HepG2 (cell line): ENCODE data around the gene RRP9.

Source experiments
- CEBPG ChIP-seq: IDR thresholded peaks from 2 replicates; pipeline ENCODE4 v1.6.1; 2016
- CTCF ChIP-seq: sonication (generic); formaldehyde crosslinking; IDR thresholded peaks from 2 replicates; pipeline ENCODE4 v1.5.0; 2020; ENCODE audit warnings: mild to moderate bottlenecking, missing genetic modification reagents, moderate library complexity
- ETV6 ChIP-seq: sonication (generic); formaldehyde crosslinking; conservative IDR thresholded peaks from 2 replicates; pipeline ENCODE4 v1.4.0; 2020; ENCODE audit warnings: missing genetic modification reagents
- GABPA ChIP-seq, 2 experiments: IDR thresholded peaks; 2 replicates each; pipeline ENCODE4 v1.6.1; 2011 to 2016; ENCODE audit warnings: low read depth in 2 of 2, low read length in 1 of 2, missing biosample characterization in 1 of 2, missing genetic modification characterization in 1 of 2
- MED1 ChIP-seq: sonication (generic); formaldehyde crosslinking; IDR thresholded peaks from 2 replicates; pipeline ENCODE4 v1.4.0; 2020; ENCODE audit warnings: missing genetic modification reagents
- POLR2AphosphoS5 ChIP-seq: IDR thresholded peaks from 2 replicates; pipeline ENCODE4 v1.6.1; 2012; ENCODE audit warnings: low read depth, low read length
- REPIN1 ChIP-seq: sonication (generic); formaldehyde crosslinking; IDR thresholded peaks from 2 replicates; pipeline ENCODE4 v1.8.0; 2022; ENCODE audit warnings: missing genetic modification reagents, low read depth, mild to moderate bottlenecking, borderline replicate concordance
- SIN3A ChIP-seq: IDR thresholded peaks from 2 replicates; pipeline ENCODE4 v1.6.1; 2011; ENCODE audit warnings: low read depth, mild to moderate bottlenecking, control low read depth, low read length, borderline replicate concordance
- TARDBP ChIP-seq: sonication (generic); formaldehyde crosslinking; IDR thresholded peaks from 2 replicates; pipeline ENCODE4 v1.8.0; 2022; ENCODE audit warnings: mild to moderate bottlenecking, missing genetic modification reagents
- U2AF1 ChIP-seq: fragments of 200-400 bp; formaldehyde crosslinking; optimal IDR thresholded peaks from 2 replicates; pipeline ENCODE3; 2017; ENCODE audit warnings: mild to moderate bottlenecking, low read depth, low read length
- ZNF652 ChIP-seq: IDR thresholded peaks from 2 replicates; pipeline ENCODE4 v1.6.1; 2016; ENCODE audit warnings: low read depth, borderline replicate concordance
- ZNF674 ChIP-seq: sonication (generic); formaldehyde crosslinking; IDR thresholded peaks from 2 replicates; pipeline ENCODE4 v1.5.0; 2020; ENCODE audit warnings: low read depth, mild to moderate bottlenecking, missing genetic modification reagents
- ZNF878 ChIP-seq: sonication (generic); formaldehyde crosslinking; IDR thresholded peaks from 2 replicates; pipeline ENCODE4 v1.8.1; 2023; ENCODE audit warnings: mild to moderate bottlenecking, missing genetic modification reagents, moderate library complexity
- TF ChIP-seq, protein P1 (sequence below): sonication (generic); formaldehyde crosslinking; IDR thresholded peaks from 2 replicates; pipeline ENCODE4 v1.8.0; 2022; ENCODE audit warnings: mild to moderate bottlenecking, missing genetic modification reagents, moderate library complexity

DNA sequence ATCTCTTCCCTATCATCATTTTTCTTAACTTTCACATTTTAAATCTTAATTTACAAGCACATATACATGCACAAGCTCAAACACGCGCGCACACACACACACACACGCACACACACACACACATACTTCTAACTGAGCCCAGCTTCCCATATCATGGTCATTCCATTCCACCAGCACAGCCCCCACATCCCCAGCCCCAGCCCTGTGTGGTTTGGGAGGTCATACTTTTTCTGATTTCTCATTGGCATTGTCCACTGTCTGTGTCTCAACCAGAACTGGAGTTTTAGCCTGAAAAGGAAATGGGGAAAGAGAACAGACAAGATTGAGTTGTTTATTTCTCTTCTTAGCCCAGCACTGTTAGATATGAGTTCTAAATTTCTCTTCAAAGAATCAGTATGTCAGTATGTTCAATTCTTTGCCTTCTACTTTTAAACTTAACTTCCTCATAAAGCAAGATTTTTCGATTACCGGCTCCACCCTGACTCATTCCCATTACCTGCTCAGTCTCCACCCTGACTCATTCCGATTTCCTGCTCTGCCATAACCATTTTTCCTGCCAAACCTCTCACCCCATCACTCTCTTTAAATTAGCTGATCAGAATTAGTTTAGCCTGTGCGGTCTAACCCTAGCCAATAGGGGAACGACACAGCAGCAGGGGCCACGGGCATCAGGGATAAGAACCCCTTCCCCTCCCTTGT is 44.9 kb downstream of the RRP9 start:
- TF ChIP-seq ETV6 (CRISPR knock-in tag) (no peak), ZNF878 (CRISPR knock-in tag) (no peak), REPIN1 (CRISPR knock-in tag) (no peak), TARDBP (CRISPR knock-in tag) (no peak), GABPA (IDR thresholded peaks at IDR 0.05; ENCODE audit: low read depth, low read length) (no peak), GABPA (CRISPR knock-in tag; IDR thresholded peaks at IDR 0.05; ENCODE audit: low read depth) (no peak), ZNF674 (no peak), CEBPG (CRISPR knock-in tag) (no peak), MED1 (CRISPR knock-in tag) (no peak), POLR2AphosphoS5 (no peak), SIN3A (no peak), U2AF1 (no peak), ZNF652 (no peak), CTCF (CRISPR knock-in tag) (no peak)
- TF ChIP-seq, protein P1, sequence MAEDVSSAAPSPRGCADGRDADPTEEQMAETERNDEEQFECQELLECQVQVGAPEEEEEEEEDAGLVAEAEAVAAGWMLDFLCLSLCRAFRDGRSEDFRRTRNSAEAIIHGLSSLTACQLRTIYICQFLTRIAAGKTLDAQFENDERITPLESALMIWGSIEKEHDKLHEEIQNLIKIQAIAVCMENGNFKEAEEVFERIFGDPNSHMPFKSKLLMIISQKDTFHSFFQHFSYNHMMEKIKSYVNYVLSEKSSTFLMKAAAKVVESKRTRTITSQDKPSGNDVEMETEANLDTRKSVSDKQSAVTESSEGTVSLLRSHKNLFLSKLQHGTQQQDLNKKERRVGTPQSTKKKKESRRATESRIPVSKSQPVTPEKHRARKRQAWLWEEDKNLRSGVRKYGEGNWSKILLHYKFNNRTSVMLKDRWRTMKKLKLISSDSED (CRISPR knock-in tag), result no peak
